K562 (cell line): Measurements from ENCODE around the gene TAP2. TPM values are rescaled to one million over a fixed set of nuclear protein-coding genes. Genes with fewer than 3 reads are reported as not detected.
A peak's percentile ranks its signal among the peaks of the same experiment; 100 is the strongest.

Source experiments
- ATAC-seq: fragments of 200-7000 bp; cut with Tn5 transposase; 3 replicates; pipeline ENCODE4 v1.9.1; 2020; ENCODE audit warnings: moderate library complexity
- BruUV-seq: library from RNA; stranded (reverse); fragments of 400-500 nt; replicated peaks from 2 replicates; lab custom pipeline; 2021; lab: Mats Ljungman, UMichigan
- CTCF ChIA-PET: fragments of 300-600 bp; formaldehyde crosslinking; extraction: SDS; loops from one replicate; lab custom pipeline; 2021; ENCODE audit warnings: low intra/inter-chr PET ratio; lab: Yijun Ruan, JAX
- POLR2A ChIA-PET: fragments of 300-600, 350-650 bp; sonication (Branson Sonifier 250); formaldehyde crosslinking; extraction: SDS; loops from one replicate; lab custom pipeline; 2021; ENCODE audit warnings: antibody characterized with exemption, inconsistent platforms; lab: Yijun Ruan, JAX
- DNase-seq, 4 experiments: peaks; one replicate each; pipeline versions ENCODE4 v3.0.0 to v3.0.0-alpha.2; 2011 to 2018; ENCODE audit warnings: low spot score in 3 of 4, mixed read lengths in 3 of 4; ENCODE audit errors: extremely low read depth in 1 of 4
- FAIRE-seq: peaks from 2 replicates; lab custom pipeline; 2011; peaks lifted over from hg19 to GRCh38; lab: Jason Lieb, UNC
- H2AFZ ChIP-seq: 2 replicates; pipeline ENCODE4 v1.6.0; 2011; ENCODE audit warnings: low read depth, low read length, control low read depth, inconsistent platforms
- H3K27ac ChIP-seq: fragments of 200-600 bp; 3 replicates; pipeline ENCODE4 v1.8.0; 2011; ENCODE audit warnings: low read depth, mild to moderate bottlenecking, control low read depth, inconsistent platforms, low read length, moderate library complexity, mixed read lengths; ENCODE audit errors: extremely low read depth
- H3K27me3 ChIP-seq, 2 experiments: fragments of 300-600 bp in 1 of 2; 2 replicates in 1 of 2; 3 replicates in 1 of 2; pipeline versions ENCODE4 v1.6.0 to v1.8.0; 2011; ENCODE audit warnings: inconsistent platforms in 2 of 2, low read length in 2 of 2, mild to moderate bottlenecking in 1 of 2, mixed read lengths in 1 of 2, moderate library complexity in 1 of 2; ENCODE audit not compliant: control insufficient read depth in 2 of 2, insufficient read depth in 2 of 2
- H3K36me3 ChIP-seq: fragments of 300-600 bp; 3 replicates; pipeline ENCODE4 v1.8.0; 2011; ENCODE audit warnings: mild to moderate bottlenecking, low read length, inconsistent platforms; ENCODE audit not compliant: control insufficient read depth, insufficient read depth
- H3K4me1 ChIP-seq, 2 experiments: fragments of 200-600 bp in 1 of 2; replicated peaks in 1 of 2; 2 replicates in 1 of 2; 3 replicates in 1 of 2; pipeline versions ENCODE4 v1.5.1 to v1.8.0; 2011; ENCODE audit warnings: inconsistent platforms in 2 of 2, low read length in 2 of 2, mild to moderate bottlenecking in 1 of 2, mixed read lengths in 1 of 2, moderate library complexity in 1 of 2; ENCODE audit not compliant: control insufficient read depth in 2 of 2, insufficient read depth in 2 of 2
- H3K4me2 ChIP-seq: 2 replicates; pipeline ENCODE4 v1.6.1; 2011; ENCODE audit warnings: low read length, control low read depth, inconsistent platforms, mixed read lengths; ENCODE audit not compliant: insufficient read depth
- H3K4me3 ChIP-seq: fragments of 200-600 bp; sonication (generic), shearing (Covaris generic); 2 replicates; pipeline ENCODE4 v1.5.1; 2016; ENCODE audit warnings: control low read depth, inconsistent platforms
- H3K79me2 ChIP-seq: fragments of 200-600 bp; 3 replicates; pipeline ENCODE4 v1.8.0; 2011; ENCODE audit warnings: low read length, inconsistent platforms; ENCODE audit not compliant: control insufficient read depth, insufficient read depth
- H3K9ac ChIP-seq, 2 experiments: 2 replicates each; pipeline versions ENCODE4 v1.6.0 to v1.6.1; 2011; ENCODE audit warnings: low read depth in 2 of 2, low read length in 2 of 2, control low read depth in 1 of 2, inconsistent platforms in 1 of 2, mild to moderate bottlenecking in 1 of 2, mixed read lengths in 1 of 2; ENCODE audit not compliant: insufficient read depth in 1 of 2
- H3K9me1 ChIP-seq: one replicate; pipeline ENCODE4 v1.6.0; 2011; ENCODE audit warnings: inconsistent platforms, mild to moderate bottlenecking, low read length, moderate library complexity; ENCODE audit not compliant: control insufficient read depth, insufficient read depth
- H3K9me3 ChIP-seq: replicated peaks from 2 replicates; pipeline ENCODE4 v1.5.1; 2011; ENCODE audit warnings: low read depth, low read length, inconsistent platforms; ENCODE audit not compliant: control insufficient read depth, insufficient read depth
- H4K20me1 ChIP-seq: replicated peaks from 2 replicates; pipeline ENCODE4 v1.6.1; 2011; ENCODE audit warnings: low read length, inconsistent platforms, mixed read lengths; ENCODE audit not compliant: control insufficient read depth, insufficient read depth
- E2F6 ChIP-seq, 2 experiments: IDR thresholded peaks; 2 replicates each; pipeline ENCODE4 v1.6.1; 2011; ENCODE audit warnings: borderline replicate concordance in 1 of 2, control low read depth in 1 of 2, low read depth in 1 of 2, low read length in 1 of 2, mild to moderate bottlenecking in 1 of 2, mixed read lengths in 1 of 2, moderate library complexity in 1 of 2; ENCODE audit not compliant: insufficient read depth in 1 of 2, insufficient read length in 1 of 2, poor library complexity in 1 of 2, severe bottlenecking in 1 of 2; ENCODE audit errors: extremely low read depth in 1 of 2
- ELF1 ChIP-seq: fragments of 200-800 bp; sonication (Bioruptor generic); IDR thresholded peaks from 2 replicates; pipeline ENCODE4 v1.6.1; 2016; ENCODE audit warnings: missing genetic modification characterization, missing compliant biosample characterization
- HMG20A ChIP-seq: fragments of 450-650 bp; formaldehyde crosslinking; conservative IDR thresholded peaks from 2 replicates; pipeline ENCODE4 v1.4.0; 2020; ENCODE audit warnings: mild to moderate bottlenecking, mixed read lengths
- L3MBTL2 ChIP-seq: fragments of 450-650 bp; IDR thresholded peaks from 2 replicates; pipeline ENCODE4 v1.6.1; 2016; ENCODE audit warnings: mild to moderate bottlenecking, moderate library complexity
- MAZ ChIP-seq, 2 experiments: fragments of 450-650 bp in 1 of 2; sonication (generic) in 1 of 2; formaldehyde crosslinking; IDR thresholded peaks in 1 of 2; conservative IDR thresholded peaks in 1 of 2; 2 replicates each; pipeline versions ENCODE4 v1.4.0 to v1.5.0; 2020; ENCODE audit warnings: mild to moderate bottlenecking in 1 of 2, missing genetic modification reagents in 1 of 2
- PRDM10 ChIP-seq: fragments of 450-650 bp; IDR thresholded peaks from 2 replicates; pipeline ENCODE4 v1.6.1; 2018; ENCODE audit not compliant: partially characterized antibody
- WGBS: fragments of 100-300 bp; shearing (Covaris generic); methylation state at CpG from one replicate; pipeline ENCODE4 v1.1.6; 2016; ENCODE audit warnings: low coverage, mixed read lengths; ENCODE audit not compliant: insufficient coverage; ENCODE audit errors: missing lambda C conversion rate; 5-methylcytosine and 5-hydroxymethylcytosine counted together
- in situ Hi-C: fragments of 300-500 bp; cut with MboI; formaldehyde crosslinking; loops from 4 replicates; pipeline ENCODE4 v1.15.0; 2018; ENCODE audit warnings: inconsistent platforms, mixed read lengths
- intact Hi-C: fragments of 100-400 bp; cut with micrococcal nuclease; formaldehyde crosslinking; loops from 2 replicates; pipeline ENCODE4 v1.14.2; 2022
- polyA plus RNA-seq, 8 experiments: library from polyadenylated mRNA; depleted of rRNA in 4 of 8; stranded (reverse) in 5 of 8; unstranded in 3 of 8; fragments of >200 nt; fragmentation: Nextera tagmentation in 2 of 8; fragmentation: Illumina TruSeq in 1 of 8; extraction: Ambion mirVana in 2 of 8; extraction: Trizol in 1 of 8; gene quantifications; 2 replicates each; pipeline versions ENCODE4 v1.2.1 to v1.2.3, GENCODE V29; 2011 to 2014; ENCODE audit warnings: inconsistent platforms in 1 of 8, missing spikeins in 1 of 8
- total RNA-seq, 7 experiments: library from RNA; depleted of rRNA in 6 of 7; stranded (reverse); fragments of >200 nt in 6 of 7; fragmentation: Illumina TruSeq in 2 of 7; extraction: Trizol in 2 of 7; gene quantifications; 2 replicates each; pipeline versions ENCODE4 v1.2.1 to v1.2.3, GENCODE V29; 2011 to 2021; ENCODE audit warnings: low replicate concordance in 1 of 7

The TAP2 gene
- total and polyA plus RNA-seq, 9 of the 15 experiments (the other 6 are each of a cell fraction or from before 2014, with no cell fraction given), result 2.0 to 53.5 (median 19.6) TPM

DNA sequence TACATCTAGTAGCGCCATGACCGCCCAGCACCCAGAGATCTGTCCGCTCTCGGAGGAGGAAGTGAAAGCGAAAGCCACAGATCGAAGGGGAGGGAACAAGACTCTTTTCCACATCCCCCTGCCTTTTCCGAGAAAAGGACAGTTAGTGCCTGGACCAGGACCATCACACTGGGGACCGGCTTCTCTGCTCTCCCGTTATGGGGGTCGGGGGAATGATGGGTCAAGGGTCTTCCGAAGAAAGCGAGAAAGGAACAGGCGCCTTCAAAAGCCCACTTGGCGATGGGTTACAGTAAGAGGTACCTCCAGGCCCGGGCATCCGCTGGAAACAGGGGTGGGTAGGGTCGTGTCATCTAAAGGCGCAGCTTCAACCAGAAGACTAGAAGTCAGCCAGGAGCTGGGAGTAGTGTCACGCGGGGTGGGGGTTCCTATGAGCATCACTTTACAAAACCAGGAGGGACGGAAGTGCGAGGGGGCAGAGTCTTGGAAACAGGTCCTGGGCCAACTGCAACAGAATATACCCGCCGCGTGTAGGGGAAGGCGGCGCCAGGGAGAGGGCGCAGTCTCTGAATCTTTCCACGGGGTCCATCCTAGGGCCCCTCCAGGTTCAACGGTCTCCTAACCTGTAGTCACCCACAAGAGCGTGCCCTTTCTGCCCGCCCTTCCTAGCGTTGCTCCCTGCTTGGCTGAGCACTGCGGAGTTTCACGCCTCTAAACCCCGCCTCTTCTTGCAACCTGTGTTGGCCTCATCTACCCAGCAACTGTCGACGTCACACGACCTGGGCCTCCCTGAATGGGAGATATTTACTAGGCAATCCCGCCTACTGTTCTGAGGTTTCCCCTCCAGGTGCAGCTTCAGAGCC lies 5.7 kb upstream of the TAP2 start, which contains the start of gene PSMB8:
Gene PSMB8, minus strand, starts transcription at position 69 of the 860 bp plus-strand sequence. Its CDS starts 51 bp downstream, at position 18.
- ATAC-seq (peak; percentile 100), FAIRE-seq (peak; percentile 99), DNase-seq (peak; percentile 91 to 92 (median 91))
- peaks cover 4 to 33% of the 10 kb centered on the region in 2 experiments; a peak in 2 of 5 replicates for H3K27me3 ChIP-seq
- H2AFZ ChIP-seq, result peak within 1 kb of the TSS; percentile 82
- no peaks in the 10 kb centered on the region for H4K20me1 ChIP-seq
- H3K4me2 ChIP-seq, result peak within 1 kb of the TSS; percentile 73
- 14% methylated on average over 35 of the region's 40 CpGs for WGBS
- peak within 1 kb of the TSS in 1 of 2 experiments; percentile 64; a peak in 2 of 4 replicates for H3K9ac ChIP-seq
- no peak within 1 kb of the TSS for H3K27ac ChIP-seq
- H3K36me3 ChIP-seq, result no peaks in the 10 kb centered on the region
- H3K79me2 ChIP-seq, result no peaks in the 10 kb centered on the region
- H3K4me3 ChIP-seq, result peak within 1 kb of the TSS; percentile 17
- H3K9me3 ChIP-seq, result no peaks in the 10 kb centered on the region
- peaks cover 0 to 16% of the 10 kb centered on the region in 2 experiments; a peak in 3 of 5 replicates for H3K4me1 ChIP-seq
- no TSS peak for BruUV-seq
- in situ Hi-C loops, result no loop called here
- H3K9me1 ChIP-seq, result no peaks in the 10 kb centered on the region
- ChIA-PET POLR2A (interaction anchor here (0.6 to 2.9 kb wide), 4 partner anchors 14 to 127 kb away, joined by 3 to 13 read pairs (median 4); partner anchors contain the start of gene BRD2), CTCF (interaction anchor here (0.6 to 1.5 kb wide), 4 partner anchors 10 to 160 kb away, joined by 3 to 4 read pairs (median 4); partner anchors contain the start of genes PSMB9 and TAP1)
- intact Hi-C loops, result no loop called here
- TF ChIP-seq ELF1 (tag) (0 out of 2 replicates have a peak, but pooled peaks have one; percentile 32), HMG20A (CRISPR knock-in tag) (no peak), PRDM10 (no peak), E2F6 (IDR thresholded peaks at IDR 0.05; ENCODE audit: borderline replicate concordance in 1 of 2, extremely low read depth in 1 of 2, insufficient read depth in 1 of 2, insufficient read length in 1 of 2, low read depth in 1 of 2, low read length in 1 of 2, poor library complexity in 1 of 2, severe bottlenecking in 1 of 2) (peak; percentile 47 to 53), L3MBTL2 (peak; percentile 84), MAZ (CRISPR knock-in tag; conservative IDR thresholded peaks at IDR 0.05 in 1 of 2, IDR thresholded peaks at IDR 0.05 in 1 of 2) (peak in 1 of 2 experiments; percentile 41; a peak in 1 of 4 replicates)
